ENCODE results near the gene CTSD. TPM values are rescaled to one million over a fixed set of nuclear protein-coding genes. Genes with fewer than 3 reads are reported as not detected.
"Not testable (repeated sequence)": the region's sequence is repeated elsewhere in the genome, so short reads cannot be mapped to it uniquely, and the experiment has no call there.

CTSD gene
- polyA plus RNA-seq (ENCODE audit: insufficient read length in 4 of 4) = 100 to 1,000 TPM; 218 to 295 (median 242) TPM

GRCh38 chr11:1763796-1764661 lies at the start of gene CTSD:
Gene CTSD, minus strand, starts transcription at chr11:1763927. Its CDS starts 68 bp downstream, at chr11:1763859.
- DNase-seq (ENCODE audit: low read depth in 4 of 4, low spot score in 2 of 4) = peak in 2 of 4 donors; percentile 55 to 56

GRCh38 chr11:1813356-1813755 lies 49.6 kb upstream of the CTSD start:
- not testable (repeated sequence) for DNase-seq (ENCODE audit: low read depth in 4 of 4, low spot score in 2 of 4)

- no peak for DNase-seq (ENCODE audit: low read depth in 4 of 4, low spot score in 2 of 4)
Measured at GRCh38 chr11:1812801-1813200, 49.1 kb upstream of the CTSD start.

DNA sequence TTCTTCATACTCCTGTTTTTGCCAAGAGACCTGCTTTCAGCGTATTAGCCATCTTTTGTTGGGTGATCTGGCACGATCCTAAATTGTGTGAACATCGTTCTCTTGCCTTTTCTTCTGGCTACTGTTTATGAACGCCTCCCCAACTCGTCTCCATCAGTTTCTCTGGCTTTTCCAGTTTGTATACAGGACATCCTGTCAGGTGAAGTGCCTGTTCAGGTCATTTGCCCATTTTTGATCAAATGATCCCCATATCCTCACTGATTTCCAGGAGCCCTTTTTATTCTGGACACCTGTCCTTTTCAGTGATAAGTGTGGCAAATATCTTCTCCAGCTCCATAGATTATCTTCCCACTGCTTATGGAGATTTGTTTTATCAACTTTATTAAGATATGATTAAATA lies 48.5 kb upstream of the CTSD start:
- no peak for DNase-seq (ENCODE audit: low read depth in 4 of 4, low spot score in 2 of 4)

GRCh38 chr11:1810761-1811160 lies 47.0 kb upstream of the CTSD start:
- DNase-seq (ENCODE audit: low read depth in 4 of 4, low spot score in 2 of 4) = no peak

DNA sequence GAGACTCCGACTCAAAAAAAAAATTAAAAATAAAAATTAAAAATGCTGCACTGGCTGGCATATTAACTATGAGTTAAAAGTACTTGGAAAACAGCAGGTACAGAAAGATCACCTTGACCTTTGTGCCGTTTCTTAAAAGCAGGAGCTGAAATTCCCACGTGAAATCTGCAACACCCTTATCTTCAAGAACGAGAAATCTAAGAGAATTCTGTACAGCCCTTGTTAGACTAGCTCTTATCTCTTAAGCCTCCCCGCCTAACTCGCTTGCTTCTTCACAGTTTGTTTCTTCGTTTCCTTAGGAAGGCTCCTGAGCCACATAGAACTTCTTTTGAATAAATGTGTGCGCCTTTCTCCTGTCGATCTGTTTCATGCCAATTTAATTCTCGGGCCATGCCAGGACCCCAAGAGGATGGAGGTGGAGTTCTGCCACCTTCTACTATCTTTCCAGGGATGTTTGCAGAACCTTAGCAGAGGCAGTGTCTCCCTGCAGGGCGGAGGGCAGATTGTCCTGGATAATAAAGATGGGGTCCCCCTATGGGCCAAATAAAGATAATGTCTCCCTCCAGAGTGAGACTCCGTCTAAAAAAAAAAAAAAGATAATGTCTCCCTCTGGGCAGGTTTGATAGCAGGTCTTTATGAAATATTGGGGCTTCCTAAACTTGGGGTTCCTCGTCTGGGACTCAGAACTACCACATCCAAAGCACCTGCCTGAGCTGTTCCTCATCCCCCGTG lies 43.7 kb upstream of the CTSD start:
- no peak for DNase-seq (ENCODE audit: low read depth in 4 of 4, low spot score in 2 of 4)

DNA sequence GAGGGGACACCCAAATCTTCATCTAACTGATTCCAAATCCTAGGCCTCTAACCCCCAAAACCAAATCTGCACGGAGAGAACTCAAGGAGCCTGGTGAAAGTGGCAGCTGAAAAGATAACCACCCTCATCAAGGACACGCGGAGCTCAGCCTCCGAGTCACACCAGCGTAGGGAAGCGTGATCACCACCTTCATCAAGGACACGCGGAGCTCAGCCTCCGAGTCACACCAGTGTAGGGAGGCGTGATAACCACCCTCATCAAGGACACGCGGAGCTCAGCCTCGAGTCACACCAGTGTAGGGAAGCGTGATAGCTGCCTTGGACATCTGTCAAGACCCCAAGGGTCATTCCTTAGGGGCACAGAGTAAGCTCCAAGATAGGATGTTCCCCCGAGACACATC lies 41.8 kb upstream of the CTSD start:
- no peak for DNase-seq (ENCODE audit: low read depth in 4 of 4, low spot score in 2 of 4)

DNA sequence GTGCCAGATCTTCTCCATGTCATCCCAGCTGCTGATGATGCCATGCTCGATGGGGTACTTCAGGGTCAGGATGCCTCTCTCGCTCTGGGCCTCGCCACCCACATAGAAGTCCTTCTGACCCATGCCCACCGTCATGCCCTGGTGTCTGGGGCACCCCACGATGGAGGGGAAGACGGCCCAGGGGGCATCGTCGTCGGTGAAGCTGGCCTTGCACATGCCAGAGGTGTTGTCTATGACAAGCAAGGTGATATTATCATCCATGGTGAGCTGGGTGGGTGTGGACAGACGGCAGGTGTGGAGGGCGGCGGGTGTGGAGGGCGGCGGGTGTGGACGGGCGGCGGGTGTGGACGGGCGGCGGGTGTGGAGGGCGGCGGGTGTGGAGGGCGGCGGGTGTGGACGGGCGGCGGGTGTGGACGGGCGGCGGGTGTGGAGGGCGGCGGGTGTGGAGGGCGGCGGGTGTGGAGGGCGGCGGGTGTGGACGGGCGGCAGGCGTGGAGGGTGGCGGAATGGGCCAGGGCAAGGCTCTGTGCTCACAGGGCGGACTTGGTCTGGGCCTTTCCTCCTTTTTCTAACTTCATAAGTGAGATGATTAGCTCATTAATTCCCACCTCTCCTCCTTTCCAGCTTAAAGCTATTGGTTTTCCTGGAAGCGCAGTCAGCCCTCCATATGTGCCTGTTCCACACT lies 40.2 kb upstream of the CTSD start:
- not testable (repeated sequence) for DNase-seq (ENCODE audit: low read depth in 4 of 4, low spot score in 2 of 4)

GRCh38 chr11:1803246-1803645 lies 39.5 kb upstream of the CTSD start:
- no peak for DNase-seq (ENCODE audit: low read depth in 4 of 4, low spot score in 2 of 4)

DNA sequence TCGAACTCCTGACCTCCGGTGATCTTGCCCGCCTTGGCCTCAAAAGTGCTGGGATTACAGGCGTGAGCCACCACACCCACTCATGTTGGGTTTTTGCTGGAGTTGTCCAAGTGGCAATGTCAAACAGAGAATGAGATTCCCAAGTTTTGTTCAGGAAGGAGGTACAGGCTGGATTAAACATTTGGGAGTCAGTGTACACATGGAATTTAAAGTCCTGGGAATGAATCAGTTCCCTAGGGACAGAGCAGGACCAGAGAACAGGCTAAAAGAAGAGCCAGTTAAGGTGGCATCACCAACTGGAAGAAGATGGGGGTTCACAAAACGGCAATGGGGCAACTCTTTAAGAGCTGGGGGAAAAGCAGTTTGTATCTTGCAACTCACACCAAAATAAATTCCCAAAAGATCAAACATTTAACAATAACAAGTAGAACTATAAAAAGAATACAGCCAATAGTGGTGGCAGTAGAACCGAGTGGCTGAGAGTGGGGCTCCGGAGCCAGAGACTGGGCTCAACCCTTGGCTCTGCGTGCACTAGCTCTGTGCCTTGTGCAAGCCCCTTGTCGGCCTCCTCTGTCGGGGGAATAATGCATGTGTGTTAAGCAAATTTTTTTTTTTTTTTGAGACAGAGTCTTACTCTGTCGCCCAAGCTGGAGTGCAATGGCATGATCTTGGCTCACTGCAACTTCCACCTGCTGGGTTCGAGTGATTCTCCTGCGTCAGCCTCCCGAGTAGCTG lies 33.8 kb upstream of the CTSD start:
- DNase-seq (ENCODE audit: low read depth in 4 of 4, low spot score in 2 of 4) = no peak

DNA sequence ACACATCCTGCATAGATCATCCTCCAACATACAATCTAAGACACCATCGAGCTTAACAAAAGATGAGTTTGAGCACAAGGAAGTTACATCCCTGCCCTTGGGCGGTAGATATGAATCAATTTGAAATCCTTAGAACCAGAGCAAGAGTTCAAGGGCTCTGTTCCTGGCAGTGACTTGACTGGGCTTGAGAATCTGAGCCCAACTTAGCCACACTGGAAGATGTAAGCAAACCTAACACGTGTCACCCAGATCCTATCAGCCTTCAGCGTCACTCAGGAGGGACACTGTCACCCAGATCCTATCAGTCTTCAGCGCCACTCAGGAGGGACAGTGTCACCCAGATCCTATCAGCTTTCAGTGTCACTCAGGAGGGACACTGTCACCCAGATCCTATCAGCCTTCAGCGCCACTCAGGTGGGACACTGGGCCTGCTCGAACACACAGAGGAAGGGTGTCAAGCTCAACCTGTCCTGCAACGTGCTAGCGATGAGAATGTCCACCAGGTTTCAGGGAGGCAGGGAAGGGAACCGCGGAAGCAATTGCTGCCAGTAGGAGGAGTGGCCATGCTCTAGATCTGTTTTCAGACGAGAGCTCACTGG lies 32.8 kb upstream of the CTSD start:
- DNase-seq (ENCODE audit: low read depth in 4 of 4, low spot score in 2 of 4) = no peak

DNA sequence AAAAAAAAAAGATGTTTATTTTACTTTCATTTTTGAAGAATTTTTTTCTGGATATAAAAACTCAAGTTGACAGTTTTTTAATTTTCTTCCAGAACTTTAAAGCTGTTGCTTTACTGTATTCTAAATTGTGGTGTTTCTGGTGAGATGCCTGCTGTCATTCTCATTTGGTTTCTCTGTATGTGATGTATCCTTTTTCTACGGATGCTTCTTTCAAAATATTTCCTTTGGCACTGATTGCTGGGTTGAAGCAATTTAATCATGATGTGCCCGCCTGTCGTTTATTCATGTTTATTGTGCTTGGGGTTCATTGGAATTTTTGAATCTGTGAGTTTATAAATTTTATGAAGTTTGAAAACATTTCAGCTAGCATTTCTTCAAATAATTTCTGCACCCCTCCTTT lies 29.4 kb upstream of the CTSD start:
- no peak for DNase-seq (ENCODE audit: low read depth in 4 of 4, low spot score in 2 of 4)

DNA sequence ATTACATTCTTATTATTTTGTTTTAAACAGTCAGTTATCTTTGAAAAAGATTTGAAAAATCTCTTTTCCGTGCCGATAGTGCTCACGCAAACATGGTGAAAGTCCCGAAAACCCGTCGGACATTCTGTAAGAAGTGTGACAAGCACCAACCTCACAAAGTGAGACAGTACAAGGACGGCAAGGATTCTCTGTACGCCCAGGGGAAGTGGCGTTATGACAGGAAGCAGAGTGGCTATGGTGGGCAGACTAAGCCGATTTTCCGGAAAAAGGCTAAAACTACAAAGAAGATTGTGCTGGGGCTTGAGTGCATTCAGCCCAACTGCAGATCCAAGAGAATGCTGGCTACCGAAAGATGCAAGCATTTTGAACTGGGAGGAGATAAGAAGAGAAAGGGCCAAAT lies 28.7 kb upstream of the CTSD start:
- no peak for DNase-seq (ENCODE audit: low read depth in 4 of 4, low spot score in 2 of 4)

GRCh38 chr11:1791912-1792311 lies 28.2 kb upstream of the CTSD start:
- no peak for DNase-seq (ENCODE audit: low read depth in 4 of 4, low spot score in 2 of 4)

DNA sequence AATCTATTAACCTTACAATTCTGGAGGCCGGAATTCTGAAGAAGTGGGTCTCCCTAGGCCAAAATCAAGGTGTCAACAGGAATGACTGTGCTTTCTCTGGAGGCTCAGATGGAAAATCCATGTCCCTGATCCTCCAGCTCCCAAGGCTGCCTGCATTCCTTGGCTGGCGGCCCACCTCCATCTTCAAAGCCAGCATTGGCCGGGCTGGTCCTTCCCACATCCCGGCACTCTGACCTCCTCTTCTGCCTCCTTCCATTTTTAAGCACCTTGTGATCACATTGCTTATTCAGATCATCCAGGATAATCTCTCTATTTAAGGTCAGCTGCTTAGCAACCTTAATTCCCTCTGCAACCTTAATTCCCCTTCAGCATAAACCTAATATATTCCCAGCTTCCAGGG lies 22.7 kb upstream of the CTSD start:
- DNase-seq (ENCODE audit: low read depth in 4 of 4, low spot score in 2 of 4) = no peak

GRCh38 chr11:1785749-1786413 lies 22.2 kb upstream of the CTSD start:
- no peak for DNase-seq (ENCODE audit: low read depth in 4 of 4, low spot score in 2 of 4)

DNA sequence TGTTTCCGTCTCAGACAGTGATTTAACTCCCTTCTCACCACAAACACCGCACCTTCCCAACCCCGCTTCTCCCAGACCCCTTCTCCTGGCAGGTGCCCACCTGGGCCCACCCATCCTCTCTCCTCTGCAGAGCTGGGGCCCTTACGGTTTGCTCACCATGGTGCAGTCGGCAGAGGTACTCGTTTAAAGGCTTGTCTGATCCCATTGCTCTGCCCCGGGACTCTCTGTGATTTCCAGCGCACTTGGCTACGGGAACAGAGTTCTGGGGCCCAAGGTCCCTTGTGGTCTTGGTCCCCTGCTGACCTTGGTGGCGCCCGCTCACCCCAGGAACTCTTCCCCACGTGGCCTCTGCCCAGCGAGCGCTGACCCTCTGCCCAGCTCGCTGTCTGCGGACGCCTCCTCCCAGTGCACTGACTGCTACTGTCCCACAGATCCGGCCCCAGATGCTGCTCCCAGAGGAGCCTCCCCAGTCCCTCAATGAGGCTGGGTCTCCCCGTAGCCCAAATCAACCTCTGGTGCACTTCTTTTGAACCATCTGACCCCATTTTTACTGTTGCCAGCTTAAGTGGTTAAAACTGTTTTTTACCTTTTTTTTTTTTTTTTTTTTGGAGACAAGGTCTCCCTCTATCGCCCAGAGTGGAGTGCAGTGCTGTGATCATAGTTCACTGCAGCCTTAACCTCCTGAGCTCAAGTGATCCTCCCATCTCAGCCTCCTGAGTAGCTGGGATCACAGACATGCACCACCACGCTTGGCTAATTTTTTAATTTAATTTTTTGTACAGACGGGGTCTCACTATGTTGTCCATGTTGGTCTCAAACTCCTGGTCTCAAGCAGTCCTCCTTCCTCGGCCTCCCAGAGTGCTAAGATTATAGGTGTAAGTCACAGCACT lies 21.3 kb upstream of the CTSD start:
- no peak for DNase-seq (ENCODE audit: low read depth in 4 of 4, low spot score in 2 of 4)

- DNase-seq (ENCODE audit: low read depth in 4 of 4, low spot score in 2 of 4) = no peak
Measured at GRCh38 chr11:1783725-1784529, 20.2 kb upstream of the CTSD start.

Measured in left renal cortex interstitium (tissue), 4 donors.